ENCODE data around the gene TAF15. TPM values are rescaled to one million over a fixed set of nuclear protein-coding genes. Genes with fewer than 3 reads are reported as not detected.
A peak's percentile ranks its signal among the peaks of the same experiment; 100 is the strongest.

Gene TAF15
- total and polyA plus RNA-seq, 12 donors, result 56.1 to 158 (median 130) TPM

- no peak for ATAC-seq
- Histone ChIP-seq H3K27me3 (peaks cover 0 to 59% (median 14%) of the 10 kb centered on the region in 7 donors), H3K9me3 (no peaks in the 10 kb centered on the region), H3K4me3 (no peak overlapping the region), H3K36me3 (no peaks in the 10 kb centered on the region), H3K27ac (no peak overlapping the region), H3K4me1 (peaks cover 7 to 54% (median 46%) of the 10 kb centered on the region in 9 donors)
- TF ChIP-seq CTCF (IDR thresholded peaks at IDR 0.05), result no peak
- WGBS, 2 donors, result 78 to 94% methylated on average over 5 of the region's 5 CpGs
- intact Hi-C loops (cut with DNase I), result no loop called here
- DNase-seq, result no peak
These were observed 11.4 kb upstream of the TAF15 start for GRCh38 chr17:35797918-35798317.

GRCh38 chr17:35799942-35800341 is 9.3 kb upstream of the TAF15 start:
- H3K27me3 ChIP-seq, result peaks cover 0 to 39% (median 5%) of the 10 kb centered on the region in 7 donors
- ATAC-seq, result peak; percentile 48 to 87 (median 81)
- DNase-seq, result peak; percentile 82 to 86
- no peaks in the 10 kb centered on the region for H3K9me3 ChIP-seq
- H3K36me3 ChIP-seq, result no peaks in the 10 kb centered on the region
- TF ChIP-seq CTCF (IDR thresholded peaks at IDR 0.05), result no peak
- H3K27ac ChIP-seq, result peak overlapping the region in 4 of 10 donors; percentile 21 to 45 (median 39)
- intact Hi-C loops (cut with DNase I), result loop anchor here in 2 of 10 donors (2.0 to 5.0 kb wide), 2 partner anchors 33 kb away; no protein-coding TSS in a partner anchor
- peaks cover 7 to 51% (median 43%) of the 10 kb centered on the region in 9 donors for H3K4me1 ChIP-seq
- no peak overlapping the region for H3K4me3 ChIP-seq

- DNase-seq (peak; percentile 78 to 83), ATAC-seq (peak; percentile 49 to 84 (median 74))
- peaks cover 4 to 41% (median 33%) of the 10 kb centered on the region in 9 donors for H3K4me1 ChIP-seq
- H3K36me3 ChIP-seq, result no peaks in the 10 kb centered on the region
- peak overlapping the region in 6 of 10 donors; percentile 11 to 69 (median 33) for H3K27ac ChIP-seq
- no peaks in the 10 kb centered on the region for H3K9me3 ChIP-seq
- H3K27me3 ChIP-seq, result peaks cover 0 to 21% (median 0%) of the 10 kb centered on the region in 7 donors
- H3K4me3 ChIP-seq, result no peak overlapping the region
- no peak for TF ChIP-seq CTCF (IDR thresholded peaks at IDR 0.05)
- intact Hi-C loops (cut with DNase I), result loop anchor here in 2 of 10 donors (2.0 to 5.0 kb wide), 2 partner anchors 34 to 35 kb away; no protein-coding TSS in a partner anchor
- 33 to 35% methylated on average over 9 of the region's 9 CpGs for WGBS, 2 donors
These were observed 7.6 kb upstream of the TAF15 start for GRCh38 chr17:35801583-35802224.

- peak; percentile 76 to 98 (median 85) for TF ChIP-seq CTCF (IDR thresholded peaks at IDR 0.05)
- Histone ChIP-seq H3K27me3 (no peaks in the 10 kb centered on the region), H3K4me3 (no peak overlapping the region), H3K4me1 (peaks cover 2 to 42% (median 35%) of the 10 kb centered on the region in 9 donors), H3K36me3 (no peaks in the 10 kb centered on the region), H3K27ac (no peak overlapping the region), H3K9me3 (no peaks in the 10 kb centered on the region)
- ATAC-seq (peak; percentile 15 to 55 (median 36)), DNase-seq (peak in 1 of 2 donors; percentile 64)
- WGBS, 2 donors, result 20 to 29% methylated on average over 1 of the region's 1 CpG
- intact Hi-C loops (cut with DNase I), result loop anchor here (1.0 to 5.0 kb wide), 5 partner anchors 37 to 40 kb away; no protein-coding TSS in a partner anchor
These were observed 4.6 kb upstream of the TAF15 start for GRCh38 chr17:35804658-35805192.

All from heart right ventricle (tissue), 16 donors.